Tibial nerve (tissue), 4 donors: ENCODE data around the gene ZC3H10.

Source experiments
- CTCF ChIP-seq, 5 experiments: fragments of 200-600 bp in 3 of 5; fragments of 450-650 bp in 2 of 5; sonication (generic) in 3 of 5; IDR thresholded peaks; one replicate each; pipeline ENCODE4 v1.5.1; 2016 to 2019; ENCODE audit warnings: antibody characterized with exemption in 5 of 5, mild to moderate bottlenecking in 3 of 5, moderate library complexity in 2 of 5
- EP300 ChIP-seq, 2 donors: sonication (generic); formaldehyde crosslinking; IDR thresholded peaks; one replicate each; pipeline ENCODE4 v1.6.1; 2017; ENCODE audit warnings: antibody characterized with exemption in 2 of 2, mild to moderate bottlenecking in 1 of 2
- POLR2A ChIP-seq, 2 donors: fragments of 450-650 bp; IDR thresholded peaks; one replicate each; pipeline ENCODE4 v1.6.1; 2017; ENCODE audit warnings: antibody characterized with exemption in 2 of 2, mild to moderate bottlenecking in 2 of 2, moderate library complexity in 2 of 2

GRCh38 chr12:56141946-56142784 is 24.1 kb downstream of the ZC3H10 start:
- TF ChIP-seq POLR2A (IDR thresholded peaks at IDR 0.05) = no peak
- TF ChIP-seq EP300 (IDR thresholded peaks at IDR 0.05) = no peak
- no peak for TF ChIP-seq CTCF (IDR thresholded peaks at IDR 0.05)
